Ishikawa (cell line): ENCODE measurements around the gene RNASE11.

Experiments
- TAF1 ChIP-seq: IDR thresholded peaks from 2 replicates; pipeline ENCODE4 v1.6.1; 2012; ENCODE audit warnings: low read depth, mild to moderate bottlenecking
- YY1 ChIP-seq: IDR thresholded peaks from 2 replicates; pipeline ENCODE4 v1.6.1; 2012; ENCODE audit warnings: low read depth
- TF ChIP-seq, protein P1 (sequence below): IDR thresholded peaks from 2 replicates; pipeline ENCODE4 v1.6.1; 2012; ENCODE audit warnings: low read depth, mild to moderate bottlenecking

DNA sequence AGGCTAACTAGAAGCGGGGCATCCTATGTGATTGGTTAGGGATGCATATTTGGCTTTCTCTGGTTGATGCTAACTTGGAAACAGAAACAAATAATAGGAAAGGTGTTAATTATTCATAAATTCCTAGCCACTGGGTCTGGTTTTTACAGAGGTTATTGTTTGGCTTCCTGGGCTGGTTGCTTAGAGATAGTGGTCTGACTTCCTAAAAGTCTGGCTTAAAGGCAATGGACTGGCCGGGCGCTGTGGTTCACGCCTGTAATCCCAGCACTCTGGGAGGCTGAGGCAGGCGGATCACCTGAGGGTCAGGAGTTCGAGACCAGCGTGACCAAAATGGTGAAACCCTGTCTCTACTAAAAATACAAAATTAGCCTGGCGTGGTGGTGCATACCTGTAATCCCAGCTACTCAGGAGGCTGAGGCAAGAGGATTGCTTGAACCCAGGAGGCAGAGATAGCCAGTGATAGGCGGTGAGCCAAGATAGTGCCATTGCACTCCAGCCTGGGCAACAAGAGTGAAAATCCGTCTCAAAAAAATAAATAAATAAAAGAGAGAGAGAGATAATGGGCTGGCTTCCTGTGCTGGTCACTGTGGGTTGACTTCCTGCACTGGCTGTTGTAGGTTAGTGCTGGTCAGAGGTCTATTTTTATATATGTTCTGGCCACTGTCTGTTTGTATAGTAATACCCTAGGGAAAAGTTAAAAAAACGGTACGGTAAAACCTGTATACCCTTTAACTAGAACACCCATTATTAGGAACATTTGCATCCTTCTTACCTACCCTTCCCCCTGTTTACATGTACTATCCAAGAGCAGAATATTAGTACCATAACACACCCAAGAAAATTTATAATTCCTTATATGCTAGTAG, 29.6 kb upstream of the RNASE11 start:
- TF ChIP-seq, protein P1, sequence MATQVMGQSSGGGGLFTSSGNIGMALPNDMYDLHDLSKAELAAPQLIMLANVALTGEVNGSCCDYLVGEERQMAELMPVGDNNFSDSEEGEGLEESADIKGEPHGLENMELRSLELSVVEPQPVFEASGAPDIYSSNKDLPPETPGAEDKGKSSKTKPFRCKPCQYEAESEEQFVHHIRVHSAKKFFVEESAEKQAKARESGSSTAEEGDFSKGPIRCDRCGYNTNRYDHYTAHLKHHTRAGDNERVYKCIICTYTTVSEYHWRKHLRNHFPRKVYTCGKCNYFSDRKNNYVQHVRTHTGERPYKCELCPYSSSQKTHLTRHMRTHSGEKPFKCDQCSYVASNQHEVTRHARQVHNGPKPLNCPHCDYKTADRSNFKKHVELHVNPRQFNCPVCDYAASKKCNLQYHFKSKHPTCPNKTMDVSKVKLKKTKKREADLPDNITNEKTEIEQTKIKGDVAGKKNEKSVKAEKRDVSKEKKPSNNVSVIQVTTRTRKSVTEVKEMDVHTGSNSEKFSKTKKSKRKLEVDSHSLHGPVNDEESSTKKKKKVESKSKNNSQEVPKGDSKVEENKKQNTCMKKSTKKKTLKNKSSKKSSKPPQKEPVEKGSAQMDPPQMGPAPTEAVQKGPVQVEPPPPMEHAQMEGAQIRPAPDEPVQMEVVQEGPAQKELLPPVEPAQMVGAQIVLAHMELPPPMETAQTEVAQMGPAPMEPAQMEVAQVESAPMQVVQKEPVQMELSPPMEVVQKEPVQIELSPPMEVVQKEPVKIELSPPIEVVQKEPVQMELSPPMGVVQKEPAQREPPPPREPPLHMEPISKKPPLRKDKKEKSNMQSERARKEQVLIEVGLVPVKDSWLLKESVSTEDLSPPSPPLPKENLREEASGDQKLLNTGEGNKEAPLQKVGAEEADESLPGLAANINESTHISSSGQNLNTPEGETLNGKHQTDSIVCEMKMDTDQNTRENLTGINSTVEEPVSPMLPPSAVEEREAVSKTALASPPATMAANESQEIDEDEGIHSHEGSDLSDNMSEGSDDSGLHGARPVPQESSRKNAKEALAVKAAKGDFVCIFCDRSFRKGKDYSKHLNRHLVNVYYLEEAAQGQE: no peak
- TF ChIP-seq TAF1 (no peak), YY1 (no peak)
